CD8-positive, alpha-beta memory T cell (primary cell): ENCODE data around the gene HS3ST5. TPM values are rescaled to one million over a fixed set of nuclear protein-coding genes. Genes with fewer than 3 reads are reported as not detected.

ENCODE experiments used
- CTCF ChIA-PET: fragments of 350-600 bp; sonication (Branson Sonifier 250); formaldehyde crosslinking; loops from one replicate; lab custom pipeline; 2021; ENCODE audit warnings: antibody characterized with exemption; lab: Charles Lee
- POLR2A ChIA-PET: fragments of 350-600 bp; sonication (Branson Sonifier 250); formaldehyde crosslinking; loops from one replicate; lab custom pipeline; 2021; ENCODE audit warnings: antibody characterized with exemption; lab: Charles Lee
- DNase-seq, 5 donors: peaks; one replicate each; pipeline versions ENCODE4 v3.0.0 to v3.0.0-alpha.2; 2020 to 2022; ENCODE audit warnings: mixed read lengths in 1 of 5
- H3K27ac ChIP-seq: one replicate; pipeline ENCODE4 v1.7.0; 2013; ENCODE audit warnings: low read depth, mild to moderate bottlenecking, low read length, moderate library complexity
- H3K27me3 ChIP-seq: 2 replicates; pipeline ENCODE4 v1.7.0; 2013; ENCODE audit warnings: low read length, mild to moderate bottlenecking; ENCODE audit not compliant: insufficient read depth, poor library complexity, severe bottlenecking
- H3K36me3 ChIP-seq: 2 replicates; pipeline ENCODE4 v1.7.0; 2013; ENCODE audit warnings: mild to moderate bottlenecking, low read length, moderate library complexity; ENCODE audit not compliant: insufficient read depth
- H3K4me1 ChIP-seq: 2 replicates; pipeline ENCODE4 v1.7.0; 2013; ENCODE audit warnings: mild to moderate bottlenecking, low read length, moderate library complexity; ENCODE audit not compliant: insufficient read depth
- H3K4me3 ChIP-seq: 2 replicates; pipeline ENCODE4 v1.7.0; 2013; ENCODE audit warnings: mild to moderate bottlenecking, low read length
- H3K9me3 ChIP-seq: 2 replicates; pipeline ENCODE4 v1.7.0; 2013; ENCODE audit warnings: mild to moderate bottlenecking, low read length
- H3K27ac Mint-ChIP-seq, 8 donors: one replicate each; pipeline ENCODE4 v1.8.0; 2020 to 2021; ENCODE audit warnings: mixed read lengths in 8 of 8, mild to moderate bottlenecking in 6 of 8, inconsistent platforms in 3 of 8, moderate library complexity in 3 of 8
- H3K27me3 Mint-ChIP-seq, 2 donors: one replicate each; pipeline ENCODE4 v1.8.0; 2020 to 2021; ENCODE audit warnings: mixed read lengths in 2 of 2, mild to moderate bottlenecking in 1 of 2, moderate library complexity in 1 of 2
- H3K36me3 Mint-ChIP-seq, 3 donors: one replicate each; pipeline ENCODE4 v1.8.0; 2020 to 2021; ENCODE audit warnings: mixed read lengths in 3 of 3, inconsistent platforms in 1 of 3, mild to moderate bottlenecking in 1 of 3
- H3K4me1 Mint-ChIP-seq, 3 donors: one replicate each; pipeline ENCODE4 v1.8.0; 2020 to 2021; ENCODE audit warnings: mixed read lengths in 3 of 3, inconsistent platforms in 1 of 3, mild to moderate bottlenecking in 1 of 3
- H3K4me3 Mint-ChIP-seq, 7 donors: one replicate each; pipeline ENCODE4 v1.8.0; 2020 to 2021; ENCODE audit warnings: mixed read lengths in 7 of 7, mild to moderate bottlenecking in 6 of 7, moderate library complexity in 4 of 7, inconsistent platforms in 2 of 7
- H3K9me3 Mint-ChIP-seq, 5 donors: one replicate each; pipeline ENCODE4 v1.8.0; 2020 to 2022; ENCODE audit warnings: mixed read lengths in 5 of 5, mild to moderate bottlenecking in 3 of 5, moderate library complexity in 2 of 5, inconsistent platforms in 1 of 5
- polyA plus RNA-seq: library from polyadenylated mRNA; unstranded; fragments of 300-500 nt; fragmentation: Illumina TruSeq; gene quantifications from one replicate; pipeline ENCODE4 v1.2.3, GENCODE V29; 2021
- total RNA-seq, 2 experiments: library from RNA; stranded (reverse); gene quantifications; one replicate each; pipeline ENCODE4 v1.2.3, GENCODE V29; 2021

HS3ST5 gene
- total and polyA plus RNA-seq, 3 experiments from 2014 or later: not detected

DNA sequence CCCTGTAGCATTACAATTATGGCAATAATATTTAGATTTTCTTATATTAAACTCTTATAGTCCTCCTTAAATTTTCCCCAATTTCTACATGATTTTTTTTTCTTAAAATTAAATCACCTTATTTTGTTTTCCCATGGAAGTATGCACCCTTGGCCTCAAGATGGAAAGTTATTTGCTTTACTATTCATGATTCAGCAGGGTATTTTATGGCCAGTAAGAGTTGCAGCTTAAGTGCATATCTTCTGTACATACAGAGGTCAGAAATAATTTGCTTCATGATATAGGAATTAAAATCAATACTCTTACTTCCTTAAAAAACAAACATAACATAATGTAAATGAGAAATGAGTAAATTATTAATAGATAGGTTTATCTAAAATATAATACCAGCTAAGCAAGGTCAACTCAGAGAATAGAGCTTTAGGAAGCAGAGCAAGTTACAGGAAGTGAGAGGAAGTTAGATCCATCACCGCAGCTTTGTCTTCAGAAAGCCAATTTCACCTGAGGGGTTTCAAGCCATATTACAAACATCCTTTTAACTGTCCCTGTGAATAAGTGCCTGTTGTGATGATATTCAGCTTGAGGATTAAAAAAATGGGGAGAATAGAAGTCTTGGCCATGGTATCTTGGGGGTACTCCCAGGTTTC lies 24.6 kb upstream of the HS3ST5 start:
- Histone ChIP-seq H3K27ac (no peak overlapping the region), H3K4me3 (no peak overlapping the region), H3K27me3 (no peaks in the 10 kb centered on the region), H3K9me3 (no peaks in the 10 kb centered on the region), H3K36me3 (no peaks in the 10 kb centered on the region), H3K4me1 (no peaks in the 10 kb centered on the region)
- no peak overlapping the region for H3K4me3 Mint-ChIP-seq
- H3K27me3 Mint-ChIP-seq: no peaks in the 10 kb centered on the region
- H3K36me3 Mint-ChIP-seq: no peaks in the 10 kb centered on the region
- ChIA-PET CTCF (no interaction called here), POLR2A (no interaction called here)
- H3K27ac Mint-ChIP-seq: no peak overlapping the region
- no peaks in the 10 kb centered on the region for H3K4me1 Mint-ChIP-seq
- DNase-seq: no peak
- peaks cover 0 to 2% (median 0%) of the 10 kb centered on the region in 5 donors for H3K9me3 Mint-ChIP-seq

GRCh38 chr6:114366899-114367298 lies 24.1 kb upstream of the HS3ST5 start:
- peaks cover 0 to 3% (median 0%) of the 10 kb centered on the region in 5 donors for H3K9me3 Mint-ChIP-seq
- Histone ChIP-seq H3K9me3 (no peaks in the 10 kb centered on the region), H3K4me1 (no peaks in the 10 kb centered on the region), H3K27ac (no peak overlapping the region), H3K27me3 (no peaks in the 10 kb centered on the region), H3K36me3 (no peaks in the 10 kb centered on the region), H3K4me3 (no peak overlapping the region)
- no peak overlapping the region for H3K27ac Mint-ChIP-seq
- POLR2A ChIA-PET: no interaction called here
- CTCF ChIA-PET: no interaction called here
- H3K27me3 Mint-ChIP-seq: no peaks in the 10 kb centered on the region
- DNase-seq: no peak
- no peak overlapping the region for H3K4me3 Mint-ChIP-seq
- no peaks in the 10 kb centered on the region for H3K36me3 Mint-ChIP-seq
- no peaks in the 10 kb centered on the region for H3K4me1 Mint-ChIP-seq

- CTCF ChIA-PET: no interaction called here
These were observed 21.5 kb upstream of the HS3ST5 start for GRCh38 chr6:114364301-114364700.

GRCh38 chr6:114362957-114363356 lies 20.1 kb upstream of the HS3ST5 start:
- no peak for DNase-seq
- Mint-ChIP-seq H3K9me3 (peaks cover 0 to 3% (median 0%) of the 10 kb centered on the region in 5 donors), H3K27me3 (no peaks in the 10 kb centered on the region), H3K36me3 (no peaks in the 10 kb centered on the region), H3K4me1 (no peaks in the 10 kb centered on the region), H3K4me3 (no peak overlapping the region), H3K27ac (no peak overlapping the region)
- ChIA-PET CTCF (no interaction called here), POLR2A (no interaction called here)
- Histone ChIP-seq H3K27ac (no peak overlapping the region), H3K36me3 (no peaks in the 10 kb centered on the region), H3K4me3 (no peak overlapping the region), H3K9me3 (no peaks in the 10 kb centered on the region), H3K27me3 (no peaks in the 10 kb centered on the region), H3K4me1 (no peaks in the 10 kb centered on the region)

More at GRCh38 chr6:114364301-114364700, 21.5 kb upstream of the HS3ST5 start:
- POLR2A ChIA-PET: no interaction called here
- no peaks in the 10 kb centered on the region for H3K9me3 ChIP-seq
- H3K4me3 Mint-ChIP-seq: no peak overlapping the region
- no peaks in the 10 kb centered on the region for H3K27me3 Mint-ChIP-seq
- H3K27me3 ChIP-seq: no peaks in the 10 kb centered on the region
- no peak overlapping the region for H3K27ac Mint-ChIP-seq
- no peaks in the 10 kb centered on the region for H3K4me1 Mint-ChIP-seq
- H3K36me3 Mint-ChIP-seq: no peaks in the 10 kb centered on the region
- H3K9me3 Mint-ChIP-seq: peaks cover 0 to 3% (median 0%) of the 10 kb centered on the region in 5 donors
- H3K36me3 ChIP-seq: no peaks in the 10 kb centered on the region
- DNase-seq: no peak
- no peak overlapping the region for H3K4me3 ChIP-seq
- H3K27ac ChIP-seq: no peak overlapping the region
- no peaks in the 10 kb centered on the region for H3K4me1 ChIP-seq

- POLR2A ChIA-PET: no interaction called here
- no peak overlapping the region for H3K27ac ChIP-seq
- H3K9me3 ChIP-seq: no peaks in the 10 kb centered on the region
- DNase-seq: no peak
- no peaks in the 10 kb centered on the region for H3K36me3 ChIP-seq
- H3K4me3 Mint-ChIP-seq: no peak overlapping the region
- H3K36me3 Mint-ChIP-seq: no peaks in the 10 kb centered on the region
- no peaks in the 10 kb centered on the region for H3K27me3 ChIP-seq
- no peak overlapping the region for H3K4me3 ChIP-seq
- H3K4me1 ChIP-seq: no peaks in the 10 kb centered on the region
- H3K27me3 Mint-ChIP-seq: no peaks in the 10 kb centered on the region
- H3K4me1 Mint-ChIP-seq: no peaks in the 10 kb centered on the region
- H3K9me3 Mint-ChIP-seq: peaks cover 0 to 3% (median 0%) of the 10 kb centered on the region in 5 donors
- H3K27ac Mint-ChIP-seq: no peak overlapping the region
- CTCF ChIA-PET: no interaction called here
These were observed 19.6 kb upstream of the HS3ST5 start for GRCh38 chr6:114362396-114362795.

GRCh38 chr6:114361036-114361435 lies 18.2 kb upstream of the HS3ST5 start:
- no peaks in the 10 kb centered on the region for H3K27me3 Mint-ChIP-seq
- H3K36me3 ChIP-seq: no peaks in the 10 kb centered on the region
- H3K4me1 Mint-ChIP-seq: no peaks in the 10 kb centered on the region
- DNase-seq: no peak
- ChIA-PET POLR2A (no interaction called here), CTCF (no interaction called here)
- H3K27ac Mint-ChIP-seq: no peak overlapping the region
- no peak overlapping the region for H3K27ac ChIP-seq
- H3K27me3 ChIP-seq: no peaks in the 10 kb centered on the region
- peaks cover 0 to 4% (median 2%) of the 10 kb centered on the region in 5 donors for H3K9me3 Mint-ChIP-seq
- H3K9me3 ChIP-seq: no peaks in the 10 kb centered on the region
- no peaks in the 10 kb centered on the region for H3K36me3 Mint-ChIP-seq
- no peaks in the 10 kb centered on the region for H3K4me1 ChIP-seq
- no peak overlapping the region for H3K4me3 ChIP-seq
- no peak overlapping the region for H3K4me3 Mint-ChIP-seq

DNA sequence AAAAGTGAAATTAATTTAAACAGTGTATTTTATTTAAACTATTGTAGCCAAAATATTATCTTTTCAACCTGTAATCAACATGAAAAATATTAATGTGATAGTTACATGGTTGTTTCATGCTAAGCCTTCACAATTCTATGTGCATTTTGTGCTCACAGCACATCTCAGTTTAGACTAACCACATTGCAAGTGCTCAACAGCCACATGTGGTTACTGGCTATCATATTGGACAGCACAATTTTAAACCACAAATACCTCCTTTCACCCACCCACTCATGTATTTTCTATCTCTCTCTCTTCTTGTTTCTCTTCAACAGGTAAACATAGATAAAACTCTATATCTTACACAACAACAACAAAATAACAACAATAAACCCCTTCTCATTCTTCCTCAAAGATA lies 12.5 kb upstream of the HS3ST5 start:
- no peak overlapping the region for H3K4me3 ChIP-seq
- no peak overlapping the region for H3K27ac ChIP-seq
- H3K36me3 Mint-ChIP-seq: no peaks in the 10 kb centered on the region
- no peaks in the 10 kb centered on the region for H3K27me3 Mint-ChIP-seq
- H3K27me3 ChIP-seq: no peaks in the 10 kb centered on the region
- H3K27ac Mint-ChIP-seq: no peak overlapping the region
- no peaks in the 10 kb centered on the region for H3K4me1 ChIP-seq
- peaks cover 0 to 6% (median 0%) of the 10 kb centered on the region in 5 donors for H3K9me3 Mint-ChIP-seq
- no peaks in the 10 kb centered on the region for H3K9me3 ChIP-seq
- no peaks in the 10 kb centered on the region for H3K36me3 ChIP-seq
- DNase-seq: no peak
- H3K4me1 Mint-ChIP-seq: no peaks in the 10 kb centered on the region
- ChIA-PET POLR2A (no interaction called here), CTCF (no interaction called here)
- H3K4me3 Mint-ChIP-seq: no peak overlapping the region

GRCh38 chr6:114354482-114354881 lies 11.7 kb upstream of the HS3ST5 start:
- H3K4me3 Mint-ChIP-seq: no peak overlapping the region
- DNase-seq: no peak
- no peaks in the 10 kb centered on the region for H3K36me3 Mint-ChIP-seq
- H3K9me3 ChIP-seq: no peaks in the 10 kb centered on the region
- no peaks in the 10 kb centered on the region for H3K36me3 ChIP-seq
- ChIA-PET CTCF (no interaction called here), POLR2A (no interaction called here)
- H3K4me1 ChIP-seq: no peaks in the 10 kb centered on the region
- peaks cover 0 to 6% (median 4%) of the 10 kb centered on the region in 5 donors for H3K9me3 Mint-ChIP-seq
- no peak overlapping the region for H3K4me3 ChIP-seq
- H3K27me3 ChIP-seq: no peaks in the 10 kb centered on the region
- H3K27ac ChIP-seq: no peak overlapping the region
- H3K4me1 Mint-ChIP-seq: no peaks in the 10 kb centered on the region
- H3K27me3 Mint-ChIP-seq: no peaks in the 10 kb centered on the region
- no peak overlapping the region for H3K27ac Mint-ChIP-seq
